Measurements from ENCODE around the gene SLC25A22.

- TF ChIP-seq POLR2A (IDR thresholded peaks at IDR 0.05) (no peak), CTCF (IDR thresholded peaks at IDR 0.05 in 8 of 11, conservative IDR thresholded peaks at IDR 0.05 in 3 of 11) (no peak)
Observed at GRCh38 chr11:779955-780532, 18.0 kb downstream of the SLC25A22 start.

All from spleen (tissue), 7 donors.